ENCODE data around the gene ZKSCAN5. TPM values are rescaled to one million over a fixed set of nuclear protein-coding genes. Genes with fewer than 3 reads are reported as not detected.

ZKSCAN5 gene
- 10.0 and 13.2 TPM in 2 replicates for total RNA-seq (2021)
- Bru-seq, nascent RNA = percentile 76 among the genes with signal in this experiment
- percentile 73 among the genes with signal in this experiment for BruChase-seq, experiment 1, labeled RNA remaining after a 2-hour chase
- BruChase-seq, experiment 2, labeled RNA remaining after a 6-hour chase = percentile 73 among the genes with signal in this experiment
- long read RNA-seq, full-length matches to known transcripts = 2 of 19 reads
- long read RNA-seq, partial matches to known transcripts = 7 of 19 reads
- long read RNA-seq, other reads (novel, unspliced or antisense) = 10 of 19 reads

DNA sequence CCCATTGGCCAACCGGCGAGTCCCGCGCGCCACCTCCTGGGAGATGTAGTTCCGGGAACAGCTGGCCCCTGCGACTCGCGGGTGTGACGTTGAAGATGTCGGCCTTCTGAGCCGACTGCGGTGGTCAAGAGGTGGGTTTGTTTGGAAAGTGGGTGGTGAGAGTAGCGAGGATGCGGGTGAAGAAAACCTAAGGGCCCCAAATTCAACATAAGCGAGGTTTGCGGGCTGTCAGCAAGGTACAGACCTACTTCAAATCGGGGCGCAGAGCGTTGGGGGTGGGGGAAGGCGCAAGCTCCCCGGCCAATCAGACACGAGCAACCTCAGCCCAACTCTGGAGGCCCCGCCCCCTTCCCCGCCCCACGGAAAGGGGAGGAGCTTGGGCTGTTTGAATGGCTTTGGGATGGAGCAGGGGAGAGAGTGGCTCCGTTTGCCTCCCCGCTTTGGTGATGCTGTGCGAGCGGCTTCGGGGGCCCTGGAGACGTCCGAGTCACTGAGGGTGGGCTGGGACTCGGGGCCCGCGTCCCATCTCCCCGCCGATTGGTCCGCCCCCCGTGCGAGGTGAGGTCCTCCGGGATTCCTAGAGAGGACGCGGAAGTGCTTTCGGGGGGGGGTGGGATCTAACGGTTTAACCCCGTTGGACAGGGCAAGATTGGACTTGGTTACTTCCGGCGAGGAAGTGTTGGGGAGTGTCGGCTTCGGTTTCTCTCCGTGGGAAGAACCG, at the start of gene ZKSCAN5:
TSS of gene ZKSCAN5 (plus strand) at position 60 of the 721 bp plus-strand sequence. CDS start 1,383 bp downstream, outside the sequence.
- peak within 1 kb of the TSS; percentile 91 for H3K4me2 ChIP-seq
- no peaks in the 10 kb centered on the region for H3K27me3 ChIP-seq (ENCODE audit: insufficient read depth, low read depth)
- peaks cover 14% of the 10 kb centered on the region for H3K4me1 ChIP-seq (replicated peaks; ENCODE audit: insufficient read depth)
- peaks cover 31% of the 10 kb centered on the region for H3K79me2 ChIP-seq (ENCODE audit: low read depth)
- CTCF ChIA-PET = no interaction called here
- POLR2A ChIA-PET (ENCODE audit: unreplicated experiment) = interaction anchor here (0.6 to 1.1 kb wide), 11 partner anchors 9 to 1747 kb away, joined by 3 to 11 read pairs (median 4); partner anchors contain the start of gene ZNF655
- 0 out of 2 replicates have a peak, but pooled peaks cover 9% of the 10 kb centered on the region for H3F3A ChIP-seq (ENCODE audit: insufficient read depth, low read depth)
- H4K20me1 ChIP-seq (ENCODE audit: insufficient read depth) = no peaks in the 10 kb centered on the region
- no TSS peak for BruUV-seq (replicated peaks)
- no peaks in the 10 kb centered on the region for H3K9me3 ChIP-seq (ENCODE audit: insufficient read depth, low read depth)
- intact Hi-C loops (cut with micrococcal nuclease; ENCODE audit: unreplicated experiment) = loop anchor here (1.0 to 2.0 kb wide), 2 partner anchors 32 to 58 kb away; partner anchors contain the start of gene ZNF789
- peak within 1 kb of the TSS; percentile 71 for H3K4me3 ChIP-seq
- H2AFZ ChIP-seq = peak within 1 kb of the TSS; percentile 84
- no peak for TF ChIP-seq EZH2 (IDR thresholded peaks at IDR 0.05; ENCODE audit: low read depth)
- TF ChIP-seq, protein P1, sequence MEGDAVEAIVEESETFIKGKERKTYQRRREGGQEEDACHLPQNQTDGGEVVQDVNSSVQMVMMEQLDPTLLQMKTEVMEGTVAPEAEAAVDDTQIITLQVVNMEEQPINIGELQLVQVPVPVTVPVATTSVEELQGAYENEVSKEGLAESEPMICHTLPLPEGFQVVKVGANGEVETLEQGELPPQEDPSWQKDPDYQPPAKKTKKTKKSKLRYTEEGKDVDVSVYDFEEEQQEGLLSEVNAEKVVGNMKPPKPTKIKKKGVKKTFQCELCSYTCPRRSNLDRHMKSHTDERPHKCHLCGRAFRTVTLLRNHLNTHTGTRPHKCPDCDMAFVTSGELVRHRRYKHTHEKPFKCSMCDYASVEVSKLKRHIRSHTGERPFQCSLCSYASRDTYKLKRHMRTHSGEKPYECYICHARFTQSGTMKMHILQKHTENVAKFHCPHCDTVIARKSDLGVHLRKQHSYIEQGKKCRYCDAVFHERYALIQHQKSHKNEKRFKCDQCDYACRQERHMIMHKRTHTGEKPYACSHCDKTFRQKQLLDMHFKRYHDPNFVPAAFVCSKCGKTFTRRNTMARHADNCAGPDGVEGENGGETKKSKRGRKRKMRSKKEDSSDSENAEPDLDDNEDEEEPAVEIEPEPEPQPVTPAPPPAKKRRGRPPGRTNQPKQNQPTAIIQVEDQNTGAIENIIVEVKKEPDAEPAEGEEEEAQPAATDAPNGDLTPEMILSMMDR (conservative IDR thresholded peaks at IDR 0.05) = no peak; the same call in 1 of the 2 replicates
- no peak within 1 kb of the TSS for H3K27ac ChIP-seq
- no peaks in the 10 kb centered on the region for H3K9me2 ChIP-seq (ENCODE audit: insufficient read depth)
- DNase-seq = peak; percentile 82 to 99
- H3K36me3 ChIP-seq (ENCODE audit: low read depth) = 0 out of 2 replicates have a peak, but pooled peaks cover 3% of the 10 kb centered on the region

DNA sequence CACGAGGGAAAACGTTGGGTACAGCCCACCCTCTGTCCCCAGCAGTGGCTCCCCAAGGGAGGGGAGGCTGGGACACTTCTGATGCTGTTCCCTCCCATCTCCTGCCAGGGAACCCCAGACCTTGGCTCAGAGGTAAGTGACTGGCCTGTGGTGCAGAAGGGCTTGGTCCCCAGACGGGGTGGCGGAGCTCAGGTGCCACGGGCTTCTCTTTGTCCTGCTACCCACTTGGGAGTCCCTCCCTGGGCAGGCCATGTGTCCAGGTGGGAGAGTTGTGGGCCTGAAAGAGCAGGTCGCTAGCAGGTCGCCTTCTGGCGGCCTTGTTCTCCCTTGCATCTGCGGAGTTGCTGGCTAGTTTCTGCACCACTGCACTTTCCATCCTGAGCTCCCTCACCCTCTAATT, 48.6 kb upstream of the ZKSCAN5 start:
- peaks cover 20% of the 10 kb centered on the region for H3K36me3 ChIP-seq (ENCODE audit: low read depth)
- no TSS peak for BruUV-seq (replicated peaks)
- peaks cover 34% of the 10 kb centered on the region for H4K20me1 ChIP-seq (ENCODE audit: insufficient read depth)
- intact Hi-C loops (cut with micrococcal nuclease; ENCODE audit: unreplicated experiment) = no loop called here
- H2AFZ ChIP-seq = no peak overlapping the region
- peaks cover 22% of the 10 kb centered on the region; the same call in 1 of the 2 replicates for H3F3A ChIP-seq (ENCODE audit: insufficient read depth, low read depth)
- no peak for DNase-seq
- no peak overlapping the region for H3K27ac ChIP-seq
- H3K9me2 ChIP-seq (ENCODE audit: insufficient read depth) = no peaks in the 10 kb centered on the region
- no peak overlapping the region for H3K4me3 ChIP-seq
- ChIA-PET CTCF (no interaction called here), POLR2A (ENCODE audit: unreplicated experiment) (no interaction called here)
- TF ChIP-seq, protein P1 (conservative IDR thresholded peaks at IDR 0.05) = no peak
- no peak for TF ChIP-seq EZH2 (IDR thresholded peaks at IDR 0.05; ENCODE audit: low read depth)
- no peaks in the 10 kb centered on the region for H3K9me3 ChIP-seq (ENCODE audit: insufficient read depth, low read depth)
- no peak overlapping the region for H3K4me2 ChIP-seq
- H3K27me3 ChIP-seq (ENCODE audit: insufficient read depth, low read depth) = no peaks in the 10 kb centered on the region
- H3K4me1 ChIP-seq (replicated peaks; ENCODE audit: insufficient read depth) = no peaks in the 10 kb centered on the region
- peaks cover 22% of the 10 kb centered on the region for H3K79me2 ChIP-seq (ENCODE audit: low read depth)

DNA sequence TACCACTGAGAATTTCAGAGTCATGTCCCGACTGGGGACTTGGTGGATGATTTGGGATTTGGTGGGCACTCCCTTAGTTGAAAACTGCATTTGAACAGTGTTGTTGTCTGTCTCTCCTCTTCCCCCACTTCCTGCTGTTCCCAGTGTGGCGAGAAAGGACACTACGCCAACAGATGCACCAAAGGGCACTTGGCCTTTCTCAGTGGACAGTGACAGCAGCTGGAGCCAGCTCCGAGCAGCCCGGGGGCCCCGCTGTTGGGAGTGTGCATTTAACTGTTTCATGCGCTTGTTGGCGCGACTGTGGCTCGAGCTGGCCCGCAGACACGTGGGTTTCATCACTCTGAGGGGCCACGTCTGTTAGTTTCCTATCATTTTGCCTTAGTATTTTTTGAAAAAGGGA, 48.2 kb upstream of the ZKSCAN5 start:
- no peak for TF ChIP-seq EZH2 (IDR thresholded peaks at IDR 0.05; ENCODE audit: low read depth)
- TF ChIP-seq, protein P1 (conservative IDR thresholded peaks at IDR 0.05) = no peak
- H3K9me2 ChIP-seq (ENCODE audit: insufficient read depth) = no peaks in the 10 kb centered on the region
- intact Hi-C loops (cut with micrococcal nuclease; ENCODE audit: unreplicated experiment) = no loop called here
- peaks cover 22% of the 10 kb centered on the region; the same call in 1 of the 2 replicates for H3F3A ChIP-seq (ENCODE audit: insufficient read depth, low read depth)
- no peaks in the 10 kb centered on the region for H3K4me1 ChIP-seq (replicated peaks; ENCODE audit: insufficient read depth)
- no TSS peak for BruUV-seq (replicated peaks)
- H2AFZ ChIP-seq = no peak overlapping the region
- ChIA-PET CTCF (no interaction called here), POLR2A (ENCODE audit: unreplicated experiment) (no interaction called here)
- peaks cover 20% of the 10 kb centered on the region for H3K36me3 ChIP-seq (ENCODE audit: low read depth)
- H3K27me3 ChIP-seq (ENCODE audit: insufficient read depth, low read depth) = no peaks in the 10 kb centered on the region
- no peak for DNase-seq
- H3K4me2 ChIP-seq = no peak overlapping the region
- H3K4me3 ChIP-seq = no peak overlapping the region
- H3K79me2 ChIP-seq (ENCODE audit: low read depth) = peaks cover 26% of the 10 kb centered on the region
- no peak overlapping the region for H3K27ac ChIP-seq
- H3K9me3 ChIP-seq (ENCODE audit: insufficient read depth, low read depth) = no peaks in the 10 kb centered on the region
- H4K20me1 ChIP-seq (ENCODE audit: insufficient read depth) = peaks cover 38% of the 10 kb centered on the region
